ENCODE measurements around the gene DNAAF1. TPM values are rescaled to one million over a fixed set of nuclear protein-coding genes. Genes with fewer than 3 reads are reported as not detected.

The DNAAF1 gene
- total RNA-seq, 1 experiment from 2014 or later: not detected

- no peak for TF ChIP-seq CTCF (IDR thresholded peaks at IDR 0.05; ENCODE audit: unreplicated experiment)
These were observed 774 bp upstream of the DNAAF1 start for GRCh38 chr16:84144209-84144858.

GRCh38 chr16:84150926-84151325 lies 5.8 kb downstream of the DNAAF1 start:
- intact Hi-C loops (cut with micrococcal nuclease): no loop called here
- Mint-ChIP-seq H3K36me3 (ENCODE audit: insufficient read depth, unreplicated experiment) (peaks cover 3% of the 10 kb centered on the region), H3K4me3 (ENCODE audit: unreplicated experiment) (no peak overlapping the region), H3K4me1 (ENCODE audit: insufficient read depth, unreplicated experiment) (no peaks in the 10 kb centered on the region), H3K27me3 (ENCODE audit: insufficient read depth, unreplicated experiment) (no peaks in the 10 kb centered on the region), H3K27ac (ENCODE audit: low read depth, unreplicated experiment) (no peak overlapping the region), H3K9me3 (ENCODE audit: unreplicated experiment) (no peaks in the 10 kb centered on the region)
- no TSS peak for BruUV-seq (replicated peaks)
- ChIA-PET POLR2A (interaction anchor here (1.4 to 2.4 kb wide), 2 partner anchors 34 to 36 kb away, joined by 4 to 10 read pairs; partner anchors contain the start of gene MBTPS1), CTCF (interaction anchor here (0.5 kb wide), 1 partner anchor 10 kb away, joined by 3 read pairs; no protein-coding TSS in a partner anchor)
- DNase-seq (ENCODE audit: unreplicated experiment): no peak
- TF ChIP-seq CTCF (IDR thresholded peaks at IDR 0.05; ENCODE audit: unreplicated experiment): no peak

More at GRCh38 chr16:84144209-84144858, 774 bp upstream of the DNAAF1 start:
- CTCF ChIA-PET: interaction anchor here (0.6 to 1.0 kb wide), 6 partner anchors 12 to 57 kb away, joined by 3 to 7 read pairs (median 4); partner anchors contain the start of gene TAF1C
- H3K27ac Mint-ChIP-seq (ENCODE audit: low read depth, unreplicated experiment): peak overlapping the region; percentile 76
- intact Hi-C loops (cut with micrococcal nuclease): no loop called here
- POLR2A ChIA-PET: interaction anchor here (0.6 to 2.6 kb wide), 6 partner anchors 11 to 42 kb away, joined by 3 to 24 read pairs (median 3); partner anchors contain the start of genes MBTPS1 and TAF1C
- H3K4me1 Mint-ChIP-seq (ENCODE audit: insufficient read depth, unreplicated experiment): peaks cover 4% of the 10 kb centered on the region
- no peaks in the 10 kb centered on the region for H3K9me3 Mint-ChIP-seq (ENCODE audit: unreplicated experiment)
- DNase-seq (ENCODE audit: unreplicated experiment): peak; percentile 16
- H3K4me3 Mint-ChIP-seq (ENCODE audit: unreplicated experiment): peak overlapping the region; percentile 88
- H3K27me3 Mint-ChIP-seq (ENCODE audit: insufficient read depth, unreplicated experiment): no peaks in the 10 kb centered on the region
- no TSS peak for BruUV-seq (replicated peaks)
- peaks cover 4% of the 10 kb centered on the region for H3K36me3 Mint-ChIP-seq (ENCODE audit: insufficient read depth, unreplicated experiment)

- TF ChIP-seq CTCF (IDR thresholded peaks at IDR 0.05; ENCODE audit: unreplicated experiment): no peak
- Mint-ChIP-seq H3K27ac (ENCODE audit: low read depth, unreplicated experiment) (no peak overlapping the region), H3K4me3 (ENCODE audit: unreplicated experiment) (no peak overlapping the region), H3K4me1 (ENCODE audit: insufficient read depth, unreplicated experiment) (no peaks in the 10 kb centered on the region), H3K9me3 (ENCODE audit: unreplicated experiment) (no peaks in the 10 kb centered on the region), H3K36me3 (ENCODE audit: insufficient read depth, unreplicated experiment) (peaks cover 9% of the 10 kb centered on the region), H3K27me3 (ENCODE audit: insufficient read depth, unreplicated experiment) (peaks cover 5% of the 10 kb centered on the region)
- BruUV-seq (replicated peaks): no TSS peak
- no peak for DNase-seq (ENCODE audit: unreplicated experiment)
- CTCF ChIA-PET: interaction anchor here (0.7 to 1.9 kb wide), 3 partner anchors 21 to 88 kb away, joined by 3 to 4 read pairs (median 4); no protein-coding TSS in a partner anchor
- intact Hi-C loops (cut with micrococcal nuclease): no loop called here
- POLR2A ChIA-PET: interaction anchor here (1.9 kb wide), 1 partner anchor 37 kb away, joined by 11 read pairs; the partner anchor contains the start of gene MBTPS1
These were observed 8.6 kb downstream of the DNAAF1 start for GRCh38 chr16:84153660-84154214.

- no peak for DNase-seq (ENCODE audit: unreplicated experiment)
- intact Hi-C loops (cut with micrococcal nuclease): no loop called here
- Mint-ChIP-seq H3K36me3 (ENCODE audit: insufficient read depth, unreplicated experiment) (peaks cover 9% of the 10 kb centered on the region), H3K9me3 (ENCODE audit: unreplicated experiment) (no peaks in the 10 kb centered on the region), H3K4me1 (ENCODE audit: insufficient read depth, unreplicated experiment) (no peaks in the 10 kb centered on the region), H3K27ac (ENCODE audit: low read depth, unreplicated experiment) (no peak overlapping the region), H3K27me3 (ENCODE audit: insufficient read depth, unreplicated experiment) (peaks cover 14% of the 10 kb centered on the region), H3K4me3 (ENCODE audit: unreplicated experiment) (no peak overlapping the region)
- ChIA-PET POLR2A (interaction anchor here (0.6 to 1.9 kb wide), 2 partner anchors 25 to 38 kb away, joined by 3 to 11 read pairs; partner anchors contain the start of gene MBTPS1), CTCF (interaction anchor here (0.7 to 1.6 kb wide), 4 partner anchors 20 to 96 kb away, joined by 3 to 6 read pairs (median 4); no protein-coding TSS in a partner anchor)
- no peak for TF ChIP-seq CTCF (IDR thresholded peaks at IDR 0.05; ENCODE audit: unreplicated experiment)
- BruUV-seq (replicated peaks): no TSS peak
These were observed 10.1 kb downstream of the DNAAF1 start for GRCh38 chr16:84155226-84155625.

Measured in MCF 10A (cell line).